Endothelial cell of umbilical vein (primary cell): ENCODE results near the gene H1-8.
A peak's percentile ranks its signal among the peaks of the same experiment; 100 is the strongest.

Experiments used
- EZH2 ChIP-seq: IDR thresholded peaks from 2 replicates; pipeline ENCODE4 v1.6.1; 2012; ENCODE audit warnings: borderline replicate concordance, low read depth, mild to moderate bottlenecking, moderate library complexity, low read length, inconsistent platforms; ENCODE audit not compliant: severe bottlenecking
- GATA2 ChIP-seq: IDR thresholded peaks from 2 replicates; pipeline ENCODE4 v1.7.0; 2011; ENCODE audit warnings: low read depth, mild to moderate bottlenecking, moderate library complexity, mixed read lengths, low read length; ENCODE audit not compliant: insufficient read length, insufficient read depth
- JUN ChIP-seq: IDR thresholded peaks from 2 replicates; pipeline ENCODE4 v1.6.1; 2011; ENCODE audit warnings: borderline replicate concordance, low read depth; ENCODE audit not compliant: insufficient read length, insufficient read depth
- MYC ChIP-seq: IDR thresholded peaks from one replicate; pipeline ENCODE4 v1.6.1; 2011; ENCODE audit warnings: mild to moderate bottlenecking, low read depth, low read length
- POLR2A ChIP-seq: IDR thresholded peaks from 2 replicates; pipeline ENCODE4 v1.6.1; 2012; ENCODE audit warnings: low read depth, mild to moderate bottlenecking, control low read depth, low read length
- POLR2AphosphoS5 ChIP-seq: IDR thresholded peaks from 2 replicates; pipeline ENCODE4 v1.6.1; 2012; ENCODE audit warnings: low read depth, mild to moderate bottlenecking, control low read depth, low read length, moderate library complexity; ENCODE audit not compliant: insufficient read depth
- TF ChIP-seq, protein P1 (sequence below), 2 donors: IDR thresholded peaks; 1 replicate in 1 of 2; 2 replicates in 1 of 2; pipeline ENCODE4 v1.5.1; 2011; ENCODE audit warnings: low read length in 2 of 2, mild to moderate bottlenecking in 2 of 2, moderate library complexity in 2 of 2, control low read depth in 1 of 2, inconsistent platforms in 1 of 2, low read depth in 1 of 2; ENCODE audit not compliant: insufficient read depth in 1 of 2; ENCODE audit errors: extremely low read depth in 1 of 2
- TF ChIP-seq, protein P2 (sequence below): IDR thresholded peaks from 2 replicates; pipeline ENCODE4 v1.6.1; 2011; ENCODE audit not compliant: insufficient read depth, insufficient read length

DNA sequence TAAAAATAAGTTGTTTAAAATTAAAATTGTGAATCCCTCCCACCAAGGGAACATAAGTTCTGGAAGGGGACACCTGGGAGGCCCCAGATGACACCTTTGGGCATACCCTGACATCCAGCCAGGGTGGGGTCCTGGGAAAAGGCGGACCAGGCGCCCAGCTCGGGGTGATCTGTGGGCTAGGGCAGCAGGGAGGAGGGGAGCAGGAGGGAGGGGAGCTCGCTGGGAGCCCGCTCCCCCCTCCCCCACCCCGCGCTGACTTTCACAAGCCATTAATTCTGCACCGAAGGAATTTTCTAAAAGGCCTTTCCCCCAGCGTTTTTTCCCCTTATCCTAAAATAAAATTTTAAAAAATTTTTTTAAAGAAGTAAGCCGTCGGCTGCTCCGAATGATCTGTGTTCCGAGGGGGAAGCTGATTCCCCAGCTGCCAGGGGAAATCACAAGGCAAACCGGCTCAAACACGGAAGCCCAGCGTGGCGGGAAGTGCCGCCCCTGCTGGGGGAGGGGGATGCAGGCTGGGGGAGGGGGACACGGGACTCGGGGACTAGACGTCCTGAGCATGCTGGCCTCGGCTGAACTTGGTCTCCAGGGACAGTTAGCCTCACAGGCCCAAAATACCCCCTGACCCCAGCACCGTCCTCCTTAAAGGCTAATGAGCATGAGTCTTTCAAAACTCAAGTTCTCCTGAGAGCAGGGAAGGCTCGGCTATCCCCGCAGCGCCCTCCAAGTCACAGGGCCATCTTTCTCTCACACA lies 49.6 kb downstream of the H1-8 start:
- TF ChIP-seq POLR2AphosphoS5 = peak; percentile 13
- no peak for TF ChIP-seq EZH2
- TF ChIP-seq POLR2A = no peak
- TF ChIP-seq, protein P1, sequence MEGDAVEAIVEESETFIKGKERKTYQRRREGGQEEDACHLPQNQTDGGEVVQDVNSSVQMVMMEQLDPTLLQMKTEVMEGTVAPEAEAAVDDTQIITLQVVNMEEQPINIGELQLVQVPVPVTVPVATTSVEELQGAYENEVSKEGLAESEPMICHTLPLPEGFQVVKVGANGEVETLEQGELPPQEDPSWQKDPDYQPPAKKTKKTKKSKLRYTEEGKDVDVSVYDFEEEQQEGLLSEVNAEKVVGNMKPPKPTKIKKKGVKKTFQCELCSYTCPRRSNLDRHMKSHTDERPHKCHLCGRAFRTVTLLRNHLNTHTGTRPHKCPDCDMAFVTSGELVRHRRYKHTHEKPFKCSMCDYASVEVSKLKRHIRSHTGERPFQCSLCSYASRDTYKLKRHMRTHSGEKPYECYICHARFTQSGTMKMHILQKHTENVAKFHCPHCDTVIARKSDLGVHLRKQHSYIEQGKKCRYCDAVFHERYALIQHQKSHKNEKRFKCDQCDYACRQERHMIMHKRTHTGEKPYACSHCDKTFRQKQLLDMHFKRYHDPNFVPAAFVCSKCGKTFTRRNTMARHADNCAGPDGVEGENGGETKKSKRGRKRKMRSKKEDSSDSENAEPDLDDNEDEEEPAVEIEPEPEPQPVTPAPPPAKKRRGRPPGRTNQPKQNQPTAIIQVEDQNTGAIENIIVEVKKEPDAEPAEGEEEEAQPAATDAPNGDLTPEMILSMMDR (IDR thresholded peaks at IDR 0.05; ENCODE audit: extremely low read depth in 1 of 2, insufficient read depth in 1 of 2, low read depth in 1 of 2, low read length in 2 of 2) = no peak
- no peak for TF ChIP-seq JUN
- TF ChIP-seq GATA2 = no peak
- TF ChIP-seq, protein P2, sequence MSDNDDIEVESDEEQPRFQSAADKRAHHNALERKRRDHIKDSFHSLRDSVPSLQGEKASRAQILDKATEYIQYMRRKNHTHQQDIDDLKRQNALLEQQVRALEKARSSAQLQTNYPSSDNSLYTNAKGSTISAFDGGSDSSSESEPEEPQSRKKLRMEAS = no peak
- peak; percentile 27 for TF ChIP-seq MYC
